ENCODE data around the gene MICU1. TPM values are rescaled to one million over a fixed set of nuclear protein-coding genes. Genes with fewer than 3 reads are reported as not detected.

MICU1 gene
- total RNA-seq, 2 donors from 2014 or later, result 30.9 to 36.0 TPM

- H3K36me3 ChIP-seq, result peaks cover 65% of the 10 kb centered on the region
- no peak overlapping the region for H3K27ac ChIP-seq
- peaks cover 0 to 26% of the 10 kb centered on the region in 2 donors for H3K4me1 ChIP-seq
- no peaks in the 10 kb centered on the region for H3K9me3 ChIP-seq
- H3K27me3 ChIP-seq, result no peaks in the 10 kb centered on the region
- DNase-seq (ENCODE audit: low spot score), result no peak
- peak; percentile 96 to 98 for TF ChIP-seq CTCF (IDR thresholded peaks at IDR 0.05)
- H3K4me3 ChIP-seq, result no peak overlapping the region
Observed at GRCh38 chr10:72340510-72341261, 285.2 kb downstream of the MICU1 start.

GRCh38 chr10:72338180-72338579 lies 287.7 kb downstream of the MICU1 start:
- no peaks in the 10 kb centered on the region for H3K9me3 ChIP-seq
- no peak overlapping the region for H3K4me3 ChIP-seq
- no peaks in the 10 kb centered on the region for H3K27me3 ChIP-seq
- peaks cover 51% of the 10 kb centered on the region for H3K36me3 ChIP-seq
- peaks cover 0 to 51% of the 10 kb centered on the region in 2 donors for H3K4me1 ChIP-seq
- no peak for DNase-seq (ENCODE audit: low spot score)
- no peak overlapping the region for H3K27ac ChIP-seq
- no peak for TF ChIP-seq CTCF (IDR thresholded peaks at IDR 0.05)

- H3K36me3 ChIP-seq, result peaks cover 46% of the 10 kb centered on the region
- H3K27ac ChIP-seq, result no peak overlapping the region
- H3K4me3 ChIP-seq, result no peak overlapping the region
- DNase-seq (ENCODE audit: low spot score), result no peak
- no peaks in the 10 kb centered on the region for H3K27me3 ChIP-seq
- H3K4me1 ChIP-seq, result peaks cover 0 to 56% of the 10 kb centered on the region in 2 donors
- no peaks in the 10 kb centered on the region for H3K9me3 ChIP-seq
- TF ChIP-seq CTCF (IDR thresholded peaks at IDR 0.05), result no peak
Observed at GRCh38 chr10:72337722-72338121, 288.2 kb downstream of the MICU1 start.

GRCh38 chr10:72337039-72337629 lies 288.7 kb downstream of the MICU1 start:
- Histone ChIP-seq H3K27ac (peak overlapping the region; percentile 87 to 94), H3K9me3 (no peaks in the 10 kb centered on the region), H3K36me3 (peaks cover 41% of the 10 kb centered on the region), H3K4me3 (no peak overlapping the region), H3K4me1 (peaks cover 0 to 62% of the 10 kb centered on the region in 2 donors), H3K27me3 (no peaks in the 10 kb centered on the region)
- TF ChIP-seq CTCF (IDR thresholded peaks at IDR 0.05), result peak; percentile 80 to 98
- DNase-seq (ENCODE audit: low spot score), result peak; percentile 89

GRCh38 chr10:72336259-72337038 lies 289.4 kb downstream of the MICU1 start:
- Histone ChIP-seq H3K27me3 (no peaks in the 10 kb centered on the region), H3K36me3 (peaks cover 34% of the 10 kb centered on the region), H3K27ac (peak overlapping the region; percentile 87 to 94), H3K9me3 (no peaks in the 10 kb centered on the region), H3K4me3 (no peak overlapping the region), H3K4me1 (peaks cover 0 to 68% of the 10 kb centered on the region in 2 donors)
- TF ChIP-seq CTCF (IDR thresholded peaks at IDR 0.05), result no peak
- DNase-seq (ENCODE audit: low spot score), result no peak
